NCI-H187 (cell line): Measurements from ENCODE around the gene IGF2R.
"Not testable (repeated sequence)": the region's sequence is repeated elsewhere in the genome, so short reads cannot be mapped to it uniquely, and the experiment has no call there.

Experiments
- DNase-seq, 2 experiments: peaks; one replicate each; lab custom pipeline; 2025; lab: John Stamatoyannopoulos, UW

Gene IGF2R

GRCh38 chr6:160076009-160076408 is 107.1 kb downstream of the IGF2R start:
- DNase-seq = no peak

GRCh38 chr6:160077024-160077423 is 108.1 kb downstream of the IGF2R start:
- no peak for DNase-seq

DNA sequence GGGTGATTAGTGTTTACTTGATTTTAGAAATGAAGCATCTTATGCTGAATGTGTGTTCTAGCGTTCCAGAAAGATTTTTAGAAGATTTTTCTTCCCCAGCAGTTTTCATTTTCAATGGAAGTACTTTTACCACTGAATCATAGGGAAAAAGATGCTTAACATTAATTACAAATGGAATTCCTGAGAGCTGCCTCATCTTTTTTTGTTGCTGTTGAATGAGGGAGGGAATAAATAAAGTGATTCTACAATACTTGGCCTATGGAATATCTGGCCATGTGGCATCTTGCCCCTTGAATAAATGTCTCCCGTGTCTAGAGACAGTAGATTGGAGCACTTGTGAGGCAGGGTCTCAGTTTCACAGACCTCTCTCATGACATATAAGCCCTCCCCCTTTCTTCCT is 108.6 kb downstream of the IGF2R start:
- no peak for DNase-seq

DNA sequence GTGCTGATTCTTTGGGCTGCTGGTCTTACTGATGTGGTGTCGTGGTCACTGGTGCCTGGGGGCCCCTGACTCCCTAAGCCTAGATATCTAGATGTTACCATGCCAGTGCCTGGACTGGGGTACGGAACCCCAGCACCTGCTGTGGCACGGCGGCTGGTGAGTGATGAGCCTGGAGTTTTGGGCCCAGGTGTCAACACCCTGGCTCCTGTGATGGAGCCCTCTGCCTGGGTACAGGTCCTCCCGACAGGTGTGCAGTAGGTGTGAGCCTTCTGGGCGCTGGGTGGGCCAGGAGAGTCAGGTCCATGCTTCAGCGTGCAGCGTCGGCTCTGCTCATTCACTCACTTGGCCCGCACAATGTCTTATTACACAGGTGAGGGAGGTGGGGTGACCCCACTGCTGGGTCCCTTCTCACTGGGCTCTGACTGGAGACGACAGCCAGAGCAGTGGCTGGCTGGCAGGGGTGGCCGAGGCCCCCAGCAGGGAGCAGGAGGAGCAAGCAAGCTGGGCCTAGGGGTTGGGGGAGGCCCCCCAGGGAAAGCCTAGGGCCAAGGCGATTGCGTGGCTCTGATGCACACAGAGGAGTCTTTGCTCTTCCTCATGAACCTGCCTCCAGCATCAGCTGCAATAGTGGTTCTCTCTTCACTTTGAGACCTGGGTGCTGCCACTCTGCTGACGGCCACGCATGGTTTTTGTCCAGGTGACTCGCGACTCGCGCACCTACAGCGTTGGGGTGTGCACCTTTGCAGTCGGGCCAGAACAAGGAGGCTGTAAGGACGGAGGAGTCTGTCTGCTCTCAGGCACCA is 110.2 kb downstream of the IGF2R start:
- no peak for DNase-seq

DNA sequence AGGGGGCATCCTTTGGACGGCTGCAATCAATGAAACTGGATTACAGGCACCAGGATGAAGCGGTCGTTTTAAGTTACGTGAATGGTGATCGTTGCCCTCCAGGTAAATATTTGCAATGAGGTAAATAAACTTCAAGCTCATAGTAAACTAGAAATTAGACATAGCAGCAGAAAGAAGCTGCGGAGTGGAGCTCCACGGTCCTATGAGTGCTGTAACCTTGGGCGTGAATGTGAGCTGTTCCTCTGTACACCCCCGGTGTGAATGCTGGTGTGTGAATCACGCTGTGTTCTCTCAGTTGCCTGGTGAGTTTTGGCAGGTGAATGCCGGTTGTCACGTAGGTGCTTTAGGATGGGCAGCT is 110.8 kb downstream of the IGF2R start:
- no peak for DNase-seq

- DNase-seq = no peak
Measured at GRCh38 chr6:160080097-160080496, 111.2 kb downstream of the IGF2R start.

GRCh38 chr6:160081398-160081797 is 112.5 kb downstream of the IGF2R start:
- DNase-seq = no peak

DNA sequence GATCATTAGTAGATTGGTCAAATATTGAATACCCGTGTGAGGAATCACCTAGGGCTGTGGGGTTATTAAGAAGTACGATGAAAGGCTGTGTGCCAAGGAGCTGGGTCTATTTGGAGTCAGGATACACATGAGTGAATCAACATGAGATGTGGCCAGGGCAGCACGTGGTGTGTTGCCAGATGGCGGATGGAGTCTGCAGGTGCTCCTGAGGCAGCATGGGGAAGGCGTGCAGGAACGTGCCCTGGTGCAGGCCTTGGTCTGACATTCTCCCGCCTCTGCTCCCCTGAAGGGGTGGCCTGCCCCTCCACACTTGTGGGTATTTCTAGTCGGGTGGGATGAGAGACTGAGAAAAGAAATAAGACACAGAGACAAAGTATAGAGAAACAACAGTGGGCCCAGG is 113.7 kb downstream of the IGF2R start:
- no peak for DNase-seq

DNA sequence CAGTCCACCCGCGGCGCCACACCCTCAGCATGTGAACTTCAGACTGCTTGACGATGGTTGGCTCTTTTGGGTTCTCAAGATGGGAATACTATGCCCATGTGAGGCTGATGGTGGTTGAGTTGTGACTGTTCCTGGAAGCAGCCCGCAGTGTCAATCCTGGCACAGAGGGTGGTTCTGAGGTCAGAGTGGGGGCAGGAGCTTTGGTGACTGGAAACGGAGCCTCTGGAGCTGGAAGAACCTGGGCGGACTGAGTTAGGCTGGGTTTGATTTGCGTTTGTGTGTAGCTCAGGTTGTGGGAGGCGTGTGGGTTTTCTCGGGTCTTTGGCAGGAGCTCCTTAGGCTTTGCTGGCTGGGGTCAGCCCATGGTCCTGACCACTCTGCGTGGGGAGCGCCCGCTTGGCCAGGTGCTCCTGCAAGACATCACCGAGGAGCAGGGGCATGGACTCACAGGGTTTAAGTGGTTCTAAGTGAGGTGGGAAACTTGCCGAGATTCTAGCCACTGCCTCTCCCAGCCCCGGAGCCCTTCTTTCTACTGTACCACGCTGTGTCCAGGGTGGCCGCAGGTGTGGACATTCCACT is 115.4 kb downstream of the IGF2R start:
- DNase-seq = no peak

GRCh38 chr6:160085226-160085625 is 116.3 kb downstream of the IGF2R start:
- DNase-seq = no peak

- DNase-seq = no peak
Measured at GRCh38 chr6:160085713-160086505, 117.0 kb downstream of the IGF2R start.

- no peak for DNase-seq
Measured at GRCh38 chr6:160086754-160087153, 117.9 kb downstream of the IGF2R start.

GRCh38 chr6:160088069-160088783 is 119.3 kb downstream of the IGF2R start:
- DNase-seq = no peak

DNA sequence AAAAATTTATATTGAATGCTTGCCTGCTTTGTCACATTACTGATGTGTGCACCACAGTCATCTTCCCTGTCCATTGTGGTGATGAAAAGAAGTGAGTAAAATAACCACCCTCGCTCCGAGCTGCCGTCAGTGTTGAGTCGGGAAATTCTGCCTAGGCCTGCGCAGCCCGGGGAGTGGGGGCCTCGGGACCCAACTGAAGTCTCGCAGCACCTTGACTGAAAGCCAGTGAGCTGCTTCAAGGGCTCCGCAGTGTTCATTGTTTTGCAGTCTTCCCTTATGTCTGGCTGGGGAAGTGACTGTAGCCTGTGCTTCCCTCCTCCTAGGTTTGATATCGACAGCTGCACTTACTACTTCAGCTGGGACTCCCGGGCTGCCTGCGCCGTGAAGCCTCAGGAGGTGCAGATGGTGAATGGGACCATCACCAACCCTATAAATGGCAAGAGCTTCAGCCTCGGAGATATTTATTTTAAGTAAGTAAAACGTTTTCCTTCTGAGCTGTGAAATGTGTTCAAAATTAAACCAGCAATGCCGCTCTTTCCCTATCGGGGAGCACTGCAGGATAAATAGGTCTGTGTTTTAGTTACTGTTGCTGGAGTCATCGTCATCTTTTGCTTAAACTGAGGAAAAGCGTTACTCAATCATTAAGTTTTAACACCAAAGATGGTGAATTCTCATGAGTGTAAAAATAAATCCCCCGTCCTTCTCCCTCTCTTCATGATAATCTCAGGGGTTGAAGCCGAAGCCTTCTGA is 120.1 kb downstream of the IGF2R start:
- DNase-seq = no peak

GRCh38 chr6:160089534-160089897 is 120.6 kb downstream of the IGF2R start:
- DNase-seq = no peak

DNA sequence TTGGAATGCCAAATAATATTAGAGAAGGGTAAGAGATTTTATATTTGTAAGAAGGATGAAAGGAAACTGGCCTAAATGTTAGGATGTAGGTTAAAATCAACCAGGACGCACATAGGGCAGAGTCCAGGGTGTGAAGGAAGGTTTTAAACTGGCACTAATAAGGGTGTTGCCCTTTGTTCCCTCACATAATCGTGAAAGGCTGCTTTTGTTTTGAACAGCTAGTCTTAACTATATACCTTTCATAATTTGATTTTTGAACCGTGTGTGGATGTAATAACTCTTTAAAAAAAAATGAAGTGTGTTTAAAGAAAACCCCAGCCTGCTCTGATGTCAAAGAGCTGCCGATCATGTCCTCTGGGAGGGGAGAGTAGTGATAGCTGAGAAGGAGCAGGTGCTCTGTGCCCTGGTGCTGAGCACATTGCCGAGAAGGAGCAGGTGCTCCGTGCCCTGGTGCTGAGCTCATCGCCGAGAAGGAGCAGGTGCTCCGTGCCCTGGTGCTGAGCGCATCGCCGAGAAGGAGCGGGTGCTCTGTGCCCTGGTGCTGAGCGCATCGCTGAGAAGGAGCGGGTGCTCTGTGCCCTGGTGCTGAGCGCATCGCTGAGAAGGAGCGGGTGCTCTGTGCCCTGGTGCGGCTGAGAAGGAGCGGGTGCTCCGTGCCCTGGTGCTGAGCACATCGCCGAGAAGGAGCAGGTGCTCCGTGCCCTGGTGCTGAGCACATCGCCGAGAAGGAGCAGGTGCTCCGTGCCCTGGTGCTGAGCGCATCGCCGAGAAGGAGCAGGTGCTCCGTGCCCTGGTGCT is 121.8 kb downstream of the IGF2R start:
- DNase-seq = not testable (repeated sequence)

DNA sequence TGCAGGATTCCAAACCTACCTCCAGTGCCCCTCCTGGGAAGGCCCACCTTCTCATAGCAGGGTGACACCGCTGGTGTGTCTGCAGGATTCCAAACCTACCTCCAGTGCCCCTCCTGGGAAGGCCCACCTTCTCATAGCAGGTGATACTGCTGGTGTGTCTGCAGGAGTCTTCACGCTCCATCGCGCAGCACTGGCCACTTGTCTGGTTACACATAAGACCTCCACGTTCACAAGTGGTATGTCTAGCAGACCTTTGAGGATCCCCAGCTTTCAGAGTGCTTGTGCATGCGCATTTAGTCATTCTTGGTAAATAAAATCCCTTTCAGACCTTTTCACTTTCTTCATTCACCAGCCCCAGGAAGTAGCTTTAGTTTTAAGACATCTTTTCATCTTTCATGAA is 123.3 kb downstream of the IGF2R start:
- not testable (repeated sequence) for DNase-seq

- no peak for DNase-seq
Measured at GRCh38 chr6:160092602-160093001, 123.7 kb downstream of the IGF2R start.

- no peak for DNase-seq
Measured at GRCh38 chr6:160093061-160093460, 124.2 kb downstream of the IGF2R start.

DNA sequence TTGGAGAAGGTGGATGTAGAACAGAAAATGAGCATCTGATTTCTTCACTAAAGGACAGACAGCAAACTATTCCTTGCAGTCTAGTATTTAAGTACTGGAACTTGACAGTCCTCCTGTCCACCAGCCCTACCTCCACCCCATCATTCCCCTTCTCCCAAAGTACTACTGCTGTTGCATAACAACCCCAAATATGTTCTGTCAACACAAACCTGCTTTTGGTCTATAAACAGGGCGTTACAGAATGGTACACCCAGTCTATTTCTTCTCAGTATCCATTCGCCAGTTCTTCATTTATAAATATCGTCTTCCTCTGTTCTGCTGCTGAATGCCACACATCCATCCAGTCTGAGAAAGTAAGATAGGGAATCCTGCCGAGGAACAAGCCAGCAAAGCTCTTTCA is 125.1 kb downstream of the IGF2R start:
- no peak for DNase-seq
